IMR-90 (cell line): ENCODE data around the gene PDE6H. TPM values are rescaled to one million over a fixed set of nuclear protein-coding genes. Genes with fewer than 3 reads are reported as not detected.

Experiments
- ATAC-seq: fragments of 200-7000 bp; cut with Tn5 transposase; 2 replicates; pipeline ENCODE4 v1.9.1; 2020; ENCODE audit warnings: low read depth, mild to moderate bottlenecking, moderate library complexity
- BruUV-seq: library from RNA; stranded (reverse); fragments of 400-500 nt; replicated peaks from 2 replicates; lab custom pipeline; 2021; lab: Mats Ljungman, UMichigan
- CTCF ChIA-PET: fragments of 300-600 bp; formaldehyde crosslinking; extraction: SDS; loops from one replicate; lab custom pipeline; 2021; ENCODE audit warnings: antibody characterized with exemption; lab: Yijun Ruan, JAX
- POLR2A ChIA-PET: fragments of 300-600 bp; sonication (Branson Sonifier 250); formaldehyde crosslinking; loops from one replicate; lab custom pipeline; 2022; ENCODE audit warnings: antibody characterized with exemption; ENCODE audit not compliant: unreplicated experiment; lab: Charles Lee
- DNase-seq: peaks from one replicate; pipeline ENCODE4 v3.0.0; 2013
- H2AFZ ChIP-seq: replicated peaks from 2 replicates; pipeline ENCODE3; 2013; ENCODE audit warnings: low read length, mild to moderate bottlenecking; ENCODE audit not compliant: poor library complexity
- H2AK5ac ChIP-seq: 2 replicates; pipeline ENCODE4 v1.6.1; 2013; ENCODE audit warnings: low read depth, low read length, inconsistent platforms
- H2AK9ac ChIP-seq: replicated peaks from 2 replicates; pipeline ENCODE3; 2013; ENCODE audit warnings: mild to moderate bottlenecking, low read depth, low read length, moderate library complexity; ENCODE audit not compliant: poor library complexity
- H2BK120ac ChIP-seq: 2 replicates; pipeline ENCODE4 v1.6.1; 2013; ENCODE audit warnings: low read depth, low read length, inconsistent platforms
- H2BK15ac ChIP-seq: 3 replicates; pipeline ENCODE4 v1.6.1; 2013; ENCODE audit warnings: low read depth, low read length, inconsistent platforms
- H2BK20ac ChIP-seq: 2 replicates; pipeline ENCODE4 v1.6.1; 2013; ENCODE audit warnings: low read depth, mild to moderate bottlenecking, inconsistent platforms, low read length, moderate library complexity
- H2BK5ac ChIP-seq: 2 replicates; pipeline ENCODE4 v1.6.1; 2013; ENCODE audit warnings: mild to moderate bottlenecking, low read depth, low read length, inconsistent platforms; ENCODE audit not compliant: poor library complexity, severe bottlenecking
- H3K14ac ChIP-seq: replicated peaks from 2 replicates; pipeline ENCODE4 v1.6.1; 2013; ENCODE audit warnings: low read depth, low read length, inconsistent platforms
- H3K18ac ChIP-seq: 2 replicates; pipeline ENCODE4 v1.6.1; 2013; ENCODE audit warnings: low read depth, low read length, control low read depth
- H3K23ac ChIP-seq: 2 replicates; pipeline ENCODE4 v1.6.1; 2013; ENCODE audit warnings: low read depth, low read length, inconsistent platforms
- H3K27ac ChIP-seq: 2 replicates; pipeline ENCODE4 v1.5.1; 2013; ENCODE audit warnings: mild to moderate bottlenecking, control low read depth, low read length; ENCODE audit not compliant: insufficient read depth
- H3K27me3 ChIP-seq: 2 replicates; pipeline ENCODE4 v1.6.1; 2013; ENCODE audit warnings: low read length; ENCODE audit not compliant: control insufficient read depth, insufficient read depth
- H3K36me3 ChIP-seq: 2 replicates; pipeline ENCODE4 v1.6.1; 2013; ENCODE audit warnings: low read length, mixed read lengths; ENCODE audit not compliant: control insufficient read depth, insufficient read depth
- H3K4ac ChIP-seq: 2 replicates; pipeline ENCODE4 v1.6.1; 2013; ENCODE audit warnings: low read depth, low read length, inconsistent platforms
- H3K4me1 ChIP-seq: 2 replicates; pipeline ENCODE4 v1.6.1; 2013; ENCODE audit warnings: low read length, mixed read lengths; ENCODE audit not compliant: control insufficient read depth, insufficient read depth
- H3K4me2 ChIP-seq: 2 replicates; pipeline ENCODE4 v1.6.1; 2013; ENCODE audit warnings: low read depth, mild to moderate bottlenecking, control low read depth, low read length, moderate library complexity
- H3K4me3 ChIP-seq: 2 replicates; pipeline ENCODE4 v1.5.1; 2013; ENCODE audit warnings: low read depth, mild to moderate bottlenecking, control low read depth, low read length, moderate library complexity; ENCODE audit not compliant: insufficient read depth
- H3K56ac ChIP-seq: 2 replicates; pipeline ENCODE4 v1.6.1; 2013; ENCODE audit warnings: low read length, inconsistent platforms; ENCODE audit not compliant: insufficient read depth; ENCODE audit errors: extremely low read depth
- H3K79me1 ChIP-seq, 2 experiments: 2 replicates each; pipeline ENCODE4 v1.6.1; 2013; ENCODE audit warnings: low read length in 2 of 2, inconsistent platforms in 1 of 2, low read depth in 1 of 2
- H3K9ac ChIP-seq: 2 replicates; pipeline ENCODE4 v1.6.1; 2013; ENCODE audit warnings: low read depth, low read length, control low read depth
- H3K9me1 ChIP-seq: 2 replicates; pipeline ENCODE4 v1.6.1; 2013; ENCODE audit warnings: low read length, inconsistent platforms; ENCODE audit not compliant: insufficient read depth
- H3K9me3 ChIP-seq: 2 replicates; pipeline ENCODE4 v1.6.1; 2013; ENCODE audit warnings: low read length; ENCODE audit not compliant: control insufficient read depth, insufficient read depth
- H4K20me1 ChIP-seq: 2 replicates; pipeline ENCODE4 v1.6.1; 2013; ENCODE audit warnings: low read length, inconsistent platforms; ENCODE audit not compliant: insufficient read depth
- H4K5ac ChIP-seq: 2 replicates; pipeline ENCODE4 v1.6.1; 2013; ENCODE audit warnings: mild to moderate bottlenecking, low read depth, low read length, control low read depth
- H4K8ac ChIP-seq, 2 experiments: 2 replicates each; pipeline ENCODE4 v1.6.1; 2013; ENCODE audit warnings: low read depth in 2 of 2, low read length in 2 of 2, control low read depth in 1 of 2, inconsistent platforms in 1 of 2
- H4K91ac ChIP-seq: 2 replicates; pipeline ENCODE4 v1.6.1; 2013; ENCODE audit warnings: low read depth, low read length, inconsistent platforms; ENCODE audit not compliant: insufficient read depth
- BHLHE40 ChIP-seq: fragments of 150-350 bp; IDR thresholded peaks from 2 replicates; pipeline ENCODE4 v1.6.1; 2016; ENCODE audit warnings: mild to moderate bottlenecking, low read depth, low read length
- CEBPB ChIP-seq: IDR thresholded peaks from 2 replicates; pipeline ENCODE4 v1.6.1; 2012; ENCODE audit warnings: low read depth, low read length, improper control_type of control experiment
- FOS ChIP-seq: fragments of 150-350 bp; IDR thresholded peaks from 2 replicates; pipeline ENCODE4 v1.6.1; 2016; ENCODE audit warnings: low read depth, low read length
- MAFK ChIP-seq: IDR thresholded peaks from 2 replicates; pipeline ENCODE4 v1.6.1; 2012; ENCODE audit warnings: low read depth, low read length, improper control_type of control experiment
- MXI1 ChIP-seq: IDR thresholded peaks from 2 replicates; pipeline ENCODE4 v1.6.1; 2012; ENCODE audit warnings: low read depth, mild to moderate bottlenecking, low read length, moderate library complexity, borderline replicate concordance
- NFE2L2 ChIP-seq: fragments of 150-350 bp; IDR thresholded peaks from 2 replicates; pipeline ENCODE4 v1.6.1; 2016; ENCODE audit warnings: low read depth, mild to moderate bottlenecking, low read length
- POLR2A ChIP-seq: IDR thresholded peaks from 2 replicates; pipeline ENCODE4 v1.6.1; 2012; ENCODE audit warnings: mild to moderate bottlenecking, low read depth, low read length
- RAD21 ChIP-seq: IDR thresholded peaks from 2 replicates; pipeline ENCODE4 v1.6.1; 2012; ENCODE audit warnings: low read length, improper control_type of control experiment
- RCOR1 ChIP-seq: IDR thresholded peaks from 2 replicates; pipeline ENCODE4 v1.6.1; 2012; ENCODE audit warnings: mild to moderate bottlenecking, low read length, improper control_type of control experiment; ENCODE audit not compliant: insufficient replicate concordance
- SMC3 ChIP-seq: fragments of 150-350 bp; IDR thresholded peaks from 2 replicates; pipeline ENCODE4 v1.6.1; 2016; ENCODE audit warnings: low read depth, mild to moderate bottlenecking, antibody characterized with exemption, low read length, moderate library complexity
- WGBS, 2 experiments: methylation state at CpG; one replicate each; pipeline versions ENCODE4 v1.1.5 to v1.1.7; 2013; ENCODE audit warnings: missing lambda C conversion rate in 2 of 2; ENCODE audit not compliant: insufficient read length in 1 of 2; ENCODE audit errors: extremely low coverage in 2 of 2; 5-methylcytosine and 5-hydroxymethylcytosine counted together
- dilution Hi-C: fragments of 300-500 bp; cut with HindIII; formaldehyde crosslinking; loops from one replicate; pipeline ENCODE4 v1.14.3; 2018; ENCODE audit warnings: low sequenced_read_pairs; ENCODE audit not compliant: unreplicated experiment
- in situ Hi-C: fragments of 300-500 bp; cut with MboI; formaldehyde crosslinking; loops from 3 replicates; pipeline ENCODE4 v1.14.3; 2019; ENCODE audit warnings: low sequenced_read_pairs, inconsistent platforms, mixed read lengths
- intact Hi-C: fragments of 100-400 bp; cut with micrococcal nuclease; formaldehyde crosslinking; loops from 2 replicates; pipeline ENCODE4 v1.10.0; 2022
- polyA plus RNA-seq, 3 experiments: library from polyadenylated mRNA; depleted of rRNA; stranded (reverse); fragments of >200 nt; gene quantifications; 2 replicates each; pipeline ENCODE4 v1.2.3, GENCODE V29; 2012; ENCODE audit warnings: low replicate concordance in 1 of 3
- total RNA-seq: library from RNA; depleted of rRNA; stranded (reverse); fragments of >200 nt; gene quantifications from 2 replicates; pipeline ENCODE4 v1.2.3, GENCODE V29; 2012
- TF ChIP-seq, protein P1 (sequence below): fragments of 150-350 bp; IDR thresholded peaks from 2 replicates; pipeline ENCODE4 v1.6.1; 2016; ENCODE audit warnings: low read depth, mild to moderate bottlenecking, low read length, moderate library complexity, borderline replicate concordance
- TF ChIP-seq, protein P2 (sequence below): conservative IDR thresholded peaks from 2 replicates; pipeline ENCODE4 v1.5.1; 2012; ENCODE audit warnings: mild to moderate bottlenecking, low read depth, low read length, improper control_type of control experiment
- TF ChIP-seq, protein P3 (sequence below): fragments of 150-350 bp; IDR thresholded peaks from 2 replicates; pipeline ENCODE4 v1.6.1; 2017; ENCODE audit warnings: mild to moderate bottlenecking, antibody characterized with exemption, low read length, low read depth

PDE6H gene
- total and polyA plus RNA-seq, 2 of the 4 experiments (the other 2 are of a cell fraction), result not detected

DNA sequence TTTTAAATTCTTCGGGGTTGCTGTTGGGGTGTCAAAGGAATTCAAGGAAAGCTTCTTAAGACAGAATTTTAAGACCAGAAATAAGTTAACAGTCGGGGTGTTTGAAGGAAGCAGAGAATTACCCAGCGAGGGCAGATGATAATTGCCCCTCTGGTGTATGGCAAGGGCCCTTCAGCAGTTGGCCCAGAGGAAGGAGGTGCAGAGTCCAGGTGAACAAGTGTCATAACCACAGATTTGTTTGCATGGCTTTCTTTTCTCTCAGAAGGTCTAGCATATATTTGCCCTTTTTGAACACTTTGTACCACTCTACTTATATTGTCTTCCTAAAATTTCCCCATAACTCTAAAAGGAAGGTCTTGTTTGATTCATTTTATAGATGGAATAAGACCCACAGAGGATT is 1.8 kb downstream of the PDE6H start:
- CTCF ChIA-PET, result interaction anchor here (0.6 kb wide), 1 partner anchor 79 kb away, joined by 7 read pairs; no protein-coding TSS in a partner anchor
- Histone ChIP-seq H3K27me3 (no peaks in the 10 kb centered on the region), H3K9me3 (no peaks in the 10 kb centered on the region), H3K27ac (no peak overlapping the region), H3K4me1 (no peaks in the 10 kb centered on the region; the same call in 1 of the 2 replicates), H2AK9ac (no peak overlapping the region), H3K4me2 (no peak overlapping the region), H3K23ac (no peak overlapping the region), H3K18ac (no peak overlapping the region), H2BK5ac (no peak overlapping the region), H2AK5ac (no peak overlapping the region), H3K36me3 (no peaks in the 10 kb centered on the region), H3K9ac (no peak overlapping the region), H4K8ac (no peak overlapping the region), H2BK20ac (no peak overlapping the region), H4K20me1 (no peaks in the 10 kb centered on the region), H3K9me1 (no peaks in the 10 kb centered on the region), H2BK15ac (no peak overlapping the region), H3K56ac (no peak overlapping the region), H3K4ac (no peak overlapping the region), H4K5ac (no peak overlapping the region), H3K4me3 (no peak overlapping the region), H2AFZ (no peak overlapping the region), H3K14ac (no peak overlapping the region), H3K79me1 (no peaks in the 10 kb centered on the region), H4K91ac (no peak overlapping the region), H2BK120ac (no peak overlapping the region)
- no TSS peak for BruUV-seq
- no peak for ATAC-seq
- dilution Hi-C loops (no loop called here), in situ Hi-C loops (loop anchor here (25.0 kb wide), 1 partner anchor 737 kb away; no protein-coding TSS in a partner anchor), intact Hi-C loops (no loop called here)
- TF ChIP-seq BHLHE40, result no peak
- no peak for TF ChIP-seq CEBPB
- TF ChIP-seq RCOR1, result no peak
- no peak for TF ChIP-seq NFE2L2
- no peak for TF ChIP-seq MXI1
- TF ChIP-seq RAD21, result no peak
- TF ChIP-seq FOS, result no peak
- TF ChIP-seq, protein P1, sequence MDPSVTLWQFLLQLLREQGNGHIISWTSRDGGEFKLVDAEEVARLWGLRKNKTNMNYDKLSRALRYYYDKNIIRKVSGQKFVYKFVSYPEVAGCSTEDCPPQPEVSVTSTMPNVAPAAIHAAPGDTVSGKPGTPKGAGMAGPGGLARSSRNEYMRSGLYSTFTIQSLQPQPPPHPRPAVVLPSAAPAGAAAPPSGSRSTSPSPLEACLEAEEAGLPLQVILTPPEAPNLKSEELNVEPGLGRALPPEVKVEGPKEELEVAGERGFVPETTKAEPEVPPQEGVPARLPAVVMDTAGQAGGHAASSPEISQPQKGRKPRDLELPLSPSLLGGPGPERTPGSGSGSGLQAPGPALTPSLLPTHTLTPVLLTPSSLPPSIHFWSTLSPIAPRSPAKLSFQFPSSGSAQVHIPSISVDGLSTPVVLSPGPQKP, result no peak
- no peak for TF ChIP-seq MAFK
- no peak for TF ChIP-seq POLR2A
- no peak for TF ChIP-seq SMC3
- TF ChIP-seq, protein P2, sequence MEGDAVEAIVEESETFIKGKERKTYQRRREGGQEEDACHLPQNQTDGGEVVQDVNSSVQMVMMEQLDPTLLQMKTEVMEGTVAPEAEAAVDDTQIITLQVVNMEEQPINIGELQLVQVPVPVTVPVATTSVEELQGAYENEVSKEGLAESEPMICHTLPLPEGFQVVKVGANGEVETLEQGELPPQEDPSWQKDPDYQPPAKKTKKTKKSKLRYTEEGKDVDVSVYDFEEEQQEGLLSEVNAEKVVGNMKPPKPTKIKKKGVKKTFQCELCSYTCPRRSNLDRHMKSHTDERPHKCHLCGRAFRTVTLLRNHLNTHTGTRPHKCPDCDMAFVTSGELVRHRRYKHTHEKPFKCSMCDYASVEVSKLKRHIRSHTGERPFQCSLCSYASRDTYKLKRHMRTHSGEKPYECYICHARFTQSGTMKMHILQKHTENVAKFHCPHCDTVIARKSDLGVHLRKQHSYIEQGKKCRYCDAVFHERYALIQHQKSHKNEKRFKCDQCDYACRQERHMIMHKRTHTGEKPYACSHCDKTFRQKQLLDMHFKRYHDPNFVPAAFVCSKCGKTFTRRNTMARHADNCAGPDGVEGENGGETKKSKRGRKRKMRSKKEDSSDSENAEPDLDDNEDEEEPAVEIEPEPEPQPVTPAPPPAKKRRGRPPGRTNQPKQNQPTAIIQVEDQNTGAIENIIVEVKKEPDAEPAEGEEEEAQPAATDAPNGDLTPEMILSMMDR, result no peak
- TF ChIP-seq, protein P3, sequence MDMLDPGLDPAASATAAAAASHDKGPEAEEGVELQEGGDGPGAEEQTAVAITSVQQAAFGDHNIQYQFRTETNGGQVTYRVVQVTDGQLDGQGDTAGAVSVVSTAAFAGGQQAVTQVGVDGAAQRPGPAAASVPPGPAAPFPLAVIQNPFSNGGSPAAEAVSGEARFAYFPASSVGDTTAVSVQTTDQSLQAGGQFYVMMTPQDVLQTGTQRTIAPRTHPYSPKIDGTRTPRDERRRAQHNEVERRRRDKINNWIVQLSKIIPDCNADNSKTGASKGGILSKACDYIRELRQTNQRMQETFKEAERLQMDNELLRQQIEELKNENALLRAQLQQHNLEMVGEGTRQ, result no peak
- WGBS, 2 experiments, result no CpG with 5 or more reads among the region's 3 CpGs
- POLR2A ChIA-PET, result no interaction called here
- DNase-seq, result no peak
